Measurements from ENCODE around the gene ANKRD7. TPM values are rescaled to one million over a fixed set of nuclear protein-coding genes. Genes with fewer than 3 reads are reported as not detected.
"Not testable (repeated sequence)": the region's sequence is repeated elsewhere in the genome, so short reads cannot be mapped to it uniquely, and the experiment has no call there.

The ANKRD7 gene
- total RNA-seq, 4 donors from 2014 or later = 4.8 TPM; not detected in 3

DNA sequence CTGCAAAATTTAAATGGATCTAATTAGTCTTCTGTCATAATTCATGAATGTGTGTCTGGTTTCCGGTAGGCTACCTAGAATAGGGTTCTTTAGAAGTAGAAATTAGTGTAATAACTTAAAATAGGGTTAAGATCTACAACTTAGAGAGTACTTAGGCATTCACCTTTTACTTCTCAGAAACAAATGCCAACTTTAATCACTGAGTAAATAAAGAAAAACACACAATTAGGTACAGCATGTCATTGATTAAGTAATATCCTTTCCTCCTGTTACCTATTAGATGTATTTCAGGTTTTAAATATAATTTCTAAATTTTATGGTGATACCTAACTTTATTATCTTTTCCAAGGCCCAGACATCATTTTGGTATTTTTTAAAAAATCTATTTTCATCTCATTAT, 9.3 kb downstream of the ANKRD7 start:
- no peaks in the 10 kb centered on the region for H3K9me3 ChIP-seq
- H3K4me1 ChIP-seq = no peaks in the 10 kb centered on the region
- H3K36me3 ChIP-seq = no peaks in the 10 kb centered on the region
- no peak for TF ChIP-seq POLR2A (IDR thresholded peaks at IDR 0.05)
- TF ChIP-seq, protein P1, sequence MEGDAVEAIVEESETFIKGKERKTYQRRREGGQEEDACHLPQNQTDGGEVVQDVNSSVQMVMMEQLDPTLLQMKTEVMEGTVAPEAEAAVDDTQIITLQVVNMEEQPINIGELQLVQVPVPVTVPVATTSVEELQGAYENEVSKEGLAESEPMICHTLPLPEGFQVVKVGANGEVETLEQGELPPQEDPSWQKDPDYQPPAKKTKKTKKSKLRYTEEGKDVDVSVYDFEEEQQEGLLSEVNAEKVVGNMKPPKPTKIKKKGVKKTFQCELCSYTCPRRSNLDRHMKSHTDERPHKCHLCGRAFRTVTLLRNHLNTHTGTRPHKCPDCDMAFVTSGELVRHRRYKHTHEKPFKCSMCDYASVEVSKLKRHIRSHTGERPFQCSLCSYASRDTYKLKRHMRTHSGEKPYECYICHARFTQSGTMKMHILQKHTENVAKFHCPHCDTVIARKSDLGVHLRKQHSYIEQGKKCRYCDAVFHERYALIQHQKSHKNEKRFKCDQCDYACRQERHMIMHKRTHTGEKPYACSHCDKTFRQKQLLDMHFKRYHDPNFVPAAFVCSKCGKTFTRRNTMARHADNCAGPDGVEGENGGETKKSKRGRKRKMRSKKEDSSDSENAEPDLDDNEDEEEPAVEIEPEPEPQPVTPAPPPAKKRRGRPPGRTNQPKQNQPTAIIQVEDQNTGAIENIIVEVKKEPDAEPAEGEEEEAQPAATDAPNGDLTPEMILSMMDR (IDR thresholded peaks at IDR 0.05) = no peak
- H3K27me3 ChIP-seq = no peaks in the 10 kb centered on the region
- no peak overlapping the region for H3K4me3 ChIP-seq
- H3K27ac ChIP-seq = no peak overlapping the region
- DNase-seq = no peak
- intact Hi-C loops (cut with DNase I; ENCODE audit: low total_unique reads) = no loop called here

DNA sequence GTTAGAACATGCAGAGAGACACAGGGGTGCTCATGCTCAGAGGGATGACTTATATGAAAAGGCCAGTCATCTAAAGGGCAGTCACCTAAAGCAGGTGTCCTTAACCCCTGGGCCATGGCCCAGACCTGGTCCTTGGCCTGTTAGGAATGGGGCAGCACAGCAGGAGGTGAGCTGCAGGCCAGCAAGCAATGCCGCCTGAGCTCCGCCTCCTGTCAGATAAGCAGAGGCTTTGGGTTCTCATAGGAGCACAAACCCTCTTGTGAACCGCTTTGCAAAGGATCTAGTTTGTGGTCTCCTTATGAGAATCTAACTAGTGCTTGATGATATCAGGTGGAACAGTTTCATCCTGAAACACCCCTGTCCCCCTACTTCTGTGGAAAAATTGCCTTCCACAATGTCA, 14.5 kb downstream of the ANKRD7 start:
- DNase-seq = no peak
- intact Hi-C loops (cut with DNase I; ENCODE audit: low total_unique reads) = no loop called here
- Histone ChIP-seq H3K4me1 (no peaks in the 10 kb centered on the region), H3K9me3 (no peaks in the 10 kb centered on the region), H3K4me3 (no peak overlapping the region), H3K27ac (no peak overlapping the region), H3K36me3 (no peaks in the 10 kb centered on the region), H3K27me3 (no peaks in the 10 kb centered on the region)
- TF ChIP-seq, protein P1 (IDR thresholded peaks at IDR 0.05) = no peak
- TF ChIP-seq POLR2A (IDR thresholded peaks at IDR 0.05) = no peak

DNA sequence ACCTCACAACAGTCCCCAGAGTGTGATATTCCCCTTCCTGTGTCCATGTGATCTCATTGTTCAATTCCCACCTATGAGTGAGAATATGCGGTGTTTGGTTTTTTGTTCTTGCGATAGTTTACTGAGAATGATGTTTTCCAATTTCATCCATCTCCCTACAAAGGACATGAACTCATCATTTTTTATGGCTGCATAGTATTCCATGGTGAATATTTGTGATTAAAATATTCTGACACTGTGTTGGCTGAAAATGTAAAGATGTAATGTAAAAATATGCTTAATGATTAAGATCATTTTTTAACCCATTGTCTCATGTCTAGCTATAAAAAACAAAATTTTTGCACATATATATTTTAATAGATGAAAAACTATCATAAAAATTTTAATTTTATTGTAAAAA, 15.8 kb downstream of the ANKRD7 start:
- H3K4me1 ChIP-seq; H3K36me3 ChIP-seq; H3K27ac ChIP-seq; DNase-seq; H3K27me3 ChIP-seq; H3K9me3 ChIP-seq; H3K4me3 ChIP-seq; intact Hi-C loops (cut with DNase I; ENCODE audit: low total_unique reads): not testable (repeated sequence)

DNA sequence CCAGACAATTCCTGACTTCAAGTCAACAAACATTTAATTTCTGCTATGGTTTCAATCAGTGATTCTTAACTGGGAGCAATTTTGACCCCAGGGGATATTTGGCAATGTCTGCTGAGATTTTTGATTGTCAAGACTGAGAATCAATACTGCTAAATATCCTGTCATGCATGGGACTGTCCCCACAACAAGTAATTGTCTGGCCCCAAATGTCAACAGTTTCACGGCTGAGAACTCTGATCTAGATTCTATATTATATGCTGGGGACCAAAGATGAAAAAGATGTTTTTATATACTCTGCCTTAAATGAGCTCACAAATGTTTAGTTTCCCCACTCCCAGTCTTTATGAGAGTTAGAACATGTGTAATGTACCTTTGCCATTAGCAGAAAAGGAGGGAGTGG, 19.2 kb downstream of the ANKRD7 start:
- Histone ChIP-seq H3K4me3 (no peak overlapping the region), H3K27me3 (no peaks in the 10 kb centered on the region), H3K4me1 (no peaks in the 10 kb centered on the region), H3K36me3 (no peaks in the 10 kb centered on the region), H3K9me3 (no peaks in the 10 kb centered on the region), H3K27ac (no peak overlapping the region)
- no peak for DNase-seq
- TF ChIP-seq POLR2A (IDR thresholded peaks at IDR 0.05) = no peak
- TF ChIP-seq, protein P1 (IDR thresholded peaks at IDR 0.05) = no peak
- intact Hi-C loops (cut with DNase I; ENCODE audit: low total_unique reads) = no loop called here

DNA sequence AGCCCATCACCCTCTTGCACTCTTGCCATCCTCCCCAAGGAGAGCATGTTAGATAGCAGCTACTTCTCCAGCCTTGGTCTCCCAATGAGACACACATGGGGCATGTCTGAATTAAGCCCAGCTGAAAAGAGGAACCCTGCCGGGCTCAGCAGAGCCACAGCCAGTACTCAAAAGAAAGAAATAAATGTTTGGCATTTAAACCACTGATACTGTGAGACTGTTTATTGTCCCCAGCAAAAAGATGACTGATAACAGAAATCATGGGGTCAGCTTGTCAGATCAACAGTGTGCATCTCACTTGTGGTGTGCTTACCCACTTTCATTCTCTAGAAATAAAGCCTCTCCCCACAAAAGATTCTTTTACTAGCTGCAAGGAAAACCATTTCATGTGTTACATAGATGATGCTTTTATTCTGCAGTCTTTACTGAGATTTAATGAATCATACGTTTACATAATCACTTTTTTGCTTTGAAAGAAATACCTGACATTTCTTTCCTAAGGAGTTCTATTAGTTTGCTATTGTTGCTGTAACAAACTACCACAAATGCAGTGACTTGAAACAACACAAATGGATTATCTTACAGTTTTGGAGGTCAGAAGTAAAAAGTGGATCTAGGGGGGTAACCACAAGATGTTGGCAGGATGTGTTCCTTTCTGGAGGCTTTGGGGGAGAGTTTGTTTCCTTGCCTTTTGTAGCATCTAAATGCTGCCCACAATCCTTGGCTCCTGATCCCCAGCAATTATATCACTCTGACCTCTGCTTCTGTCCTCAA, 20.9 kb downstream of the ANKRD7 start:
- H3K27me3 ChIP-seq = no peaks in the 10 kb centered on the region
- H3K4me1 ChIP-seq = no peaks in the 10 kb centered on the region
- H3K27ac ChIP-seq = no peak overlapping the region
- H3K9me3 ChIP-seq = no peaks in the 10 kb centered on the region
- intact Hi-C loops (cut with DNase I; ENCODE audit: low total_unique reads) = no loop called here
- no peak for TF ChIP-seq POLR2A (IDR thresholded peaks at IDR 0.05)
- TF ChIP-seq, protein P1 (IDR thresholded peaks at IDR 0.05) = no peak
- DNase-seq = no peak
- H3K36me3 ChIP-seq = no peaks in the 10 kb centered on the region
- no peak overlapping the region for H3K4me3 ChIP-seq
